HG02840 (cell line): ENCODE data around the gene RFC3.
A peak's percentile ranks its signal among the peaks of the same experiment; 100 is the strongest.

Experiments used
- ATAC-seq: cut with Tn5 transposase; IDR thresholded peaks from one replicate; pipeline ENCODE4 v1.9.1; 2021; ENCODE audit warnings: mild to moderate bottlenecking, moderate library complexity, moderate number of reproducible peaks; ENCODE audit not compliant: unreplicated experiment, low FRiP score

Gene RFC3

GRCh38 chr13:33863188-33863789 is 45.3 kb downstream of the RFC3 start:
- ATAC-seq, result no peak

GRCh38 chr13:33865945-33866344 is 48.0 kb downstream of the RFC3 start:
- peak; percentile 51 for ATAC-seq

DNA sequence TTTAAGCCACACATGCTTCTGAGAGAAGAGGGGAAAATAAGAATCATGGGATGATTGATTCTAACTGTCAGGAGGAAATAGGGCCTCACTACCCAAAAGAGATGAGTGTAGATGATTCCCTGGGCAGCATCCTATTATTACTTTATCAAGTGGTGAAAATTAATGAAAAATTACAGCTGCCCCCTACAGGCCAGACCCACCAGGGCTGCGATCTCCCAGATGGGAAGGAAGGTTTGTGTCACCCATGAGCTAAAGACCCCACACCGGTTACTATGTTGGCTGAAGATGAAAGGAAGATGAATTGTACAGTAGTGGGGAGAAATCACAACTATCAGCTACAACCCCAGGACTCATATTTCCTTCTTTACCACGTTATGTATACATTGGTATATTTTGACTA is 49.5 kb downstream of the RFC3 start:
- no peak for ATAC-seq

DNA sequence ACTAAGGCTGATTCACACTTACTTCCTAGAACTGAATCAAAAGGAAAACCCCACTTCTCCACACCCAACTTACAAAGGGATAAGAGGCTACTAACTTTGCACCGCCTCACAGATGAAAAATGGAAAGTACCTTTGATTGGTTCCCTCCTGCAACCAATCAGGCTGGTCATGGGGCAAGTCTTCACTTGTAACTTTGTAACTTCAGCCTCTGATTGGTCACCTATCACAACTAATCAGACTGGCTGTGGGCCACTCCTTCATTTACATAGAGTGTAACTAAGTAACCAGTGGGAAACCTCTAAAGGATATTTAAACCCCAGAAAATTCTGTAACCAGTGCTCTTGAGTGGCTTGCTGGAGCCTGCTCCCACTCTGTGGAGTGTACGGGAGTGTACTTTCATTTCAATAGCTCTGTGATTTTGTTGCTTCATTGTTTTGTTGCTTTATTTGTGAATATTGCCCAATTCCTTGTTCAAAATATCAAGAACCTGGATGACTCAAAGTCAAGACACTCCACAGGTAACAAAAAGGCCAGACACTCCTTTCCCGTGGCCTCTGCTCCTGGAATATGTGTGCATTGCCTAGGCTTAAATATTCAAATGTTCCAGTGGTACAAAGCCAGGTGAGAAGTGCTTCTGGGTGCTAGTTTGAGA is 50.5 kb downstream of the RFC3 start:
- ATAC-seq, result no peak

DNA sequence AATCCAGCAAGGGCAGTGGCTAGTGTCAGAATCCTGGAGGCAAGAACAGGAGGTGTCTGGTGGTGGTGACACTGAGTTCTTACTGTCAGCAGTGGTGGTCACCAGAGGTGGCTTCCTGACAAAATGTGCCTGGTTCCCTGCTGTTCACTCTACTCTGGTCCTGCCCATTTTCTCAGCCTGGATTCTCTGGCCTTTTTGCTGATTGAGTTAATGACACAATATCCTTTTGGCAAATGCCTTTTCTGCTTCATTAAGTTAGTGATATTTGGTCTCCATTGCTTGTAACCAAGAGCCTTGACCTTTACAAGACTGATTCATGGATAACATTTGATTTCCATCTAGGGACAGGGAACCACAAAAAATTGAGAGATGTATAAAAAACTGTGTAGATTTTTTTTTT is 51.1 kb downstream of the RFC3 start:
- ATAC-seq, result no peak

DNA sequence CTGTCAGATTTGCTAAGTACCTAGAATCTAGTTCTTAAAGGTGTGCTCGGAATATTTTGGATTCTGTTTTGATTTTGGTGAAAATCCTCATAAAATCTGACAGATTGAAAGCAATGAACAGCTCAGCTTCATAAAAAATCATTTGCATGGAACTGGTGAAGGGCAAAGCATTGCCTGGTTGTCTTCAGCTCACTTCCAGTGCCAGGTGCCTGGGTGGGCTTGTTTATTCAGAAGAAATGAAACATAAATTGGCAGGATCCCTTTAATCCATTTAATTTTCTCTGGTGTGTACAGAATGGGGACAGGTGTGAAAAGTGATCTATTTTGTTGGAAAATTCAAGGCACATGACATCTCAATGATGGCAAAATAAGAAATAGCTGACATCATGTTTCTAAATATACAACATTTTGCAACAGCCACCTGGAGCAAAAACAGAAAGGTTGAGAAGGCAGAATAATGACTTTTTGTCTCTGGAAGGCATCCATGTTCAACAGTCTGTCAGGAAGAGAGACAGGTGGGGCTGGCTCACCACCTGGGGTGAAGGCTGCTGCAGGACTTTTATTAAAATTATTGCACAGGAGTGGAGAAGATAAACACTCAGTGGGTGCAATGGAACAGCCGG is 52.2 kb downstream of the RFC3 start:
- ATAC-seq, result no peak

- ATAC-seq, result no peak
These were observed 53.5 kb downstream of the RFC3 start for GRCh38 chr13:33871207-33872004.

- ATAC-seq, result no peak
These were observed 54.0 kb downstream of the RFC3 start for GRCh38 chr13:33872005-33872351.

- ATAC-seq, result no peak
These were observed 55.4 kb downstream of the RFC3 start for GRCh38 chr13:33873251-33873908.

GRCh38 chr13:33874871-33875270 is 56.9 kb downstream of the RFC3 start:
- no peak for ATAC-seq

DNA sequence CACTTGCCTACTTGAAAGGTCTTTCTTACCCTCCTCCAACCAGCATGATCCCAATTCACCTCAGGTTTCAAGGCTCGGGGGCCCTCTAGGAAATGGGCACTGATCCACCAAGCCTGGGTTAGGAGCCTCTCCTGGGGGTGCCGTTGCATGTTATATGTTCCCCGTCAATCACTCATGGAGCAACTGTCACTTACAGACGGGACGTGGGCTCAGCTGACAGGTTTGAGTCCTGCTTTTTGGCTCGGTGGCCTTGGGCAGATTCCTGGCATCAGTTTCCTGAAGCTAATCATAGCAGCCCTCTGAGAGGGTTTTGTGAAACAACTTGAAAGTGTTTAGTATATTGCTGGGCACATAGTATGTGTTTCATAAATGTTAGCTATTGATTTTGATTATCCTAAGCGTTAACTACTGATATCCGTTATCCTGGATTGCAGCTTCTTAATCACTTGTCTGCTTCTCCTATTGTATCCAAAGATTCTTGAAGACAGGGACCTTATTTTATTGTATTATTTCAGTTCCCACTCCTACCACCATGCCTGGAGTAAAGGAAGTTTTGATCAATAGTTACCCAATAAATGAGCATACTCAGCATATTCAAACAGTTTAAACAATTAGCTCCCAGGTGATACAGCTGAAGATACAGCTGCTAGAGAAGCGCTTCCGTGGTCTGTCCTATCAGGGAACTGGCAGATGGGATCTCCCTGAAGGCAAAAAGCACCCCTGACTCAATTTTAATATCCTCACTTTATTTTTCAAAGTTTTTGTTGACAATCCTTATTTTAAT is 57.9 kb downstream of the RFC3 start:
- no peak for ATAC-seq

- ATAC-seq, result no peak
These were observed 58.9 kb downstream of the RFC3 start for GRCh38 chr13:33876716-33877394.

- ATAC-seq, result no peak
These were observed 61.2 kb downstream of the RFC3 start for GRCh38 chr13:33879118-33879517.

DNA sequence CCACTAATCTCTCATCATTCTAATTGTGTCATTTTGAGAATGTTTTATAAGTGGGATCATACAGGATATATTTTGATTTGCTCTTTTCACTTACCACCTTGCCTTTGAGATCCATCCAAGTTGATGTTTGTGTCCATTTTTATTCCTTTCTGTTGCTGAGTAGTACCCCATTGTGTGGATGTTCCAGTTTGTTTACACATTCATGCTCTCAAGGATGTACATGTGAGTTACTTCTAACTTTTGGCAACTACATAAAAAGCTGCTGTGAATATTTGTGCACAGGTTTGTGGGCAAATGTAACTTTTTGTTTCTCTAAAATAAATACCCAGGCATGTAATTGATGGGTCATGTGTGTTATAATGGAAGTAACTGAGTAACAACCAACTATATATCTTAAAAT is 64.9 kb downstream of the RFC3 start:
- no peak for ATAC-seq

GRCh38 chr13:33884531-33885220 is 66.7 kb downstream of the RFC3 start:
- ATAC-seq, result no peak
